Spinal cord (tissue), 10 donors: Measurements from ENCODE around the gene PRKAR2B. TPM values are rescaled to one million over a fixed set of nuclear protein-coding genes. Genes with fewer than 3 reads are reported as not detected.

Source experiments
- DNase-seq, 6 donors: peaks; one replicate each; pipeline versions ENCODE4 v3.0.0 to v3.0.0-alpha.2; 2013 to 2015; ENCODE audit warnings: low spot score in 6 of 6, low read depth in 4 of 6
- H3K27ac ChIP-seq: one replicate; pipeline ENCODE4 v1.5.1; 2013; ENCODE audit warnings: low read depth, low read length, control low read depth
- H3K27me3 ChIP-seq: one replicate; pipeline ENCODE4 v1.6.1; 2013; ENCODE audit warnings: low read length; ENCODE audit not compliant: control insufficient read depth, insufficient read depth
- H3K36me3 ChIP-seq: one replicate; pipeline ENCODE4 v1.6.1; 2013; ENCODE audit warnings: low read length; ENCODE audit not compliant: control insufficient read depth, insufficient read depth
- H3K4me1 ChIP-seq: one replicate; pipeline ENCODE4 v1.6.1; 2013; ENCODE audit warnings: low read length; ENCODE audit not compliant: control insufficient read depth, insufficient read depth
- H3K4me3 ChIP-seq: one replicate; pipeline ENCODE4 v1.5.1; 2013; ENCODE audit warnings: low read depth, low read length, control low read depth
- H3K9me3 ChIP-seq: one replicate; pipeline ENCODE4 v1.6.1; 2013; ENCODE audit warnings: low read length; ENCODE audit not compliant: control insufficient read depth, insufficient read depth
- WGBS: methylation state at CpG from one replicate; pipeline ENCODE4 v1.1.5; 2013; ENCODE audit warnings: missing lambda C conversion rate; ENCODE audit not compliant: insufficient coverage; 5-methylcytosine and 5-hydroxymethylcytosine counted together
- polyA plus RNA-seq, 2 donors: library from polyadenylated mRNA; unstranded; fragments of 120-200 nt; gene quantifications; one replicate each; pipeline ENCODE4 v1.2.1, GENCODE V29; 2013; ENCODE audit not compliant: insufficient read length in 2 of 2
- total RNA-seq, 2 donors: library from RNA; depleted of rRNA in 1 of 2; stranded (reverse); fragments of 120-200 nt in 1 of 2; fragments of >200 nt in 1 of 2; gene quantifications; one replicate each; pipeline versions ENCODE4 v1.2.3 to v1.2.4, GENCODE V29; 2013 to 2014
- donor health status: healthy.

PRKAR2B gene
- total and polyA plus RNA-seq, 4 donors = 22.2 to 96.0 (median 70.9) TPM

DNA sequence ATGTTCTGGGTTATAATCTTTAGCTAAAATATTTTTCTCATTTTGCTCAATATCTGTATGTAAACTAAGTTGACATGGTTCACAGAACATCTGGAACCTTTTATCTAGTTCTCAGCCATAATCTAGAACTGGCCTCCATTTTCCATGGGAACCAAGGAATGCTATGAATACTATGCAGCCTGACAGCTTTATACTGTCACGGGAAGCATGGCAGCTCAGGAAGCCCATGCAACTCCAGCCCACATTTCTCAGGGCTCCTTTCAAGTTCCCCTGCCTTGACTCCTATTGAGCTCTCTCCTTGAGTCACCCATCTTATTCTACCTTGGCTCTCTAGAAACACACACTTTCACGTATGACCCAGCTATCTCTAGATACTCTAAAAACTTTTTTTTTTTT lies 36.6 kb upstream of the PRKAR2B start:
- Histone ChIP-seq H3K27ac (no peak overlapping the region), H3K36me3 (no peaks in the 10 kb centered on the region), H3K4me1 (no peaks in the 10 kb centered on the region), H3K4me3 (no peak overlapping the region), H3K9me3 (no peaks in the 10 kb centered on the region), H3K27me3 (no peaks in the 10 kb centered on the region)
- WGBS = 34% methylated on average over 2 of the region's 2 CpGs
- no peak for DNase-seq

DNA sequence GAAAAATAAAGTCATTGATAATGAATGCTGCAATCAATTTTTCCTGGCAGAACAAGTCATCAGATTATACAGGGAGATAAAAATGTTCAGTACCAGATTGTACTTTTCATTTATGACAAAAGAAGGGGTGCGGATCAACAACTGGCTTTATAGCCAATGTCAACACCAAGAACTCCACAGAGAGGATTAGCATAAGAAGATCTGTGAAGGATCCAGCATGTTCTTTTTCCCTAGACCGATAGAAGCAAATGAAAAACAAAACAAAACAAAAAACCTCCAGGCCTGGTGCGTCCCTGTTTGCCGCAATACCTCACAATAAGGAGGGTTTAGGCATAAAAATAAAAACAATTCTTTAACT lies 34.7 kb upstream of the PRKAR2B start:
- no peak overlapping the region for H3K4me3 ChIP-seq
- no peaks in the 10 kb centered on the region for H3K27me3 ChIP-seq
- no peak for DNase-seq
- no peaks in the 10 kb centered on the region for H3K9me3 ChIP-seq
- no peaks in the 10 kb centered on the region for H3K4me1 ChIP-seq
- no peak overlapping the region for H3K27ac ChIP-seq
- no peaks in the 10 kb centered on the region for H3K36me3 ChIP-seq
- 86% methylated on average over 2 of the region's 4 CpGs for WGBS

- DNase-seq = no peak
- Histone ChIP-seq H3K9me3 (no peaks in the 10 kb centered on the region), H3K4me1 (no peaks in the 10 kb centered on the region), H3K27me3 (no peaks in the 10 kb centered on the region), H3K27ac (no peak overlapping the region), H3K36me3 (no peaks in the 10 kb centered on the region), H3K4me3 (no peak overlapping the region)
- 100% methylated on average over 2 of the region's 6 CpGs for WGBS
These were observed 31.8 kb upstream of the PRKAR2B start for GRCh38 chr7:107012691-107013090.

GRCh38 chr7:107014387-107015023 lies 30.0 kb upstream of the PRKAR2B start:
- H3K36me3 ChIP-seq = no peaks in the 10 kb centered on the region
- no peak overlapping the region for H3K27ac ChIP-seq
- peak in 2 of 6 donors; percentile 74 to 78 for DNase-seq
- no peaks in the 10 kb centered on the region for H3K27me3 ChIP-seq
- H3K4me1 ChIP-seq = no peaks in the 10 kb centered on the region
- 32% methylated on average over 4 of the region's 7 CpGs for WGBS
- no peaks in the 10 kb centered on the region for H3K9me3 ChIP-seq
- no peak overlapping the region for H3K4me3 ChIP-seq

- H3K4me1 ChIP-seq = no peaks in the 10 kb centered on the region
- H3K4me3 ChIP-seq = no peak overlapping the region
- no peaks in the 10 kb centered on the region for H3K27me3 ChIP-seq
- no peak overlapping the region for H3K27ac ChIP-seq
- H3K9me3 ChIP-seq = no peaks in the 10 kb centered on the region
- DNase-seq = no peak
- WGBS = no CpG with 5 or more reads among the region's 4 CpGs
- no peaks in the 10 kb centered on the region for H3K36me3 ChIP-seq
These were observed 28.2 kb upstream of the PRKAR2B start for GRCh38 chr7:107016312-107016711.

GRCh38 chr7:107017965-107018719 lies 26.4 kb upstream of the PRKAR2B start:
- DNase-seq = no peak
- WGBS = 80% methylated on average over 1 of the region's 2 CpGs

GRCh38 chr7:107020400-107020799 lies 24.1 kb upstream of the PRKAR2B start:
- Histone ChIP-seq H3K4me1 (no peaks in the 10 kb centered on the region), H3K27ac (no peak overlapping the region), H3K27me3 (no peaks in the 10 kb centered on the region), H3K36me3 (no peaks in the 10 kb centered on the region), H3K9me3 (peaks cover 3% of the 10 kb centered on the region), H3K4me3 (no peak overlapping the region)
- 78% methylated on average over 5 of the region's 5 CpGs for WGBS
- DNase-seq = no peak

More at GRCh38 chr7:107017965-107018719, 26.4 kb upstream of the PRKAR2B start:
- Histone ChIP-seq H3K36me3 (no peaks in the 10 kb centered on the region), H3K27me3 (no peaks in the 10 kb centered on the region), H3K9me3 (no peaks in the 10 kb centered on the region), H3K4me3 (no peak overlapping the region), H3K27ac (no peak overlapping the region), H3K4me1 (no peaks in the 10 kb centered on the region)

- WGBS = 100% methylated on average over 2 of the region's 3 CpGs
- Histone ChIP-seq H3K27ac (no peak overlapping the region), H3K27me3 (no peaks in the 10 kb centered on the region), H3K4me3 (no peak overlapping the region), H3K9me3 (peaks cover 3% of the 10 kb centered on the region), H3K4me1 (no peaks in the 10 kb centered on the region), H3K36me3 (no peaks in the 10 kb centered on the region)
- DNase-seq = no peak
These were observed 22.9 kb upstream of the PRKAR2B start for GRCh38 chr7:107021600-107021999.

- Histone ChIP-seq H3K4me1 (no peaks in the 10 kb centered on the region), H3K9me3 (peaks cover 3% of the 10 kb centered on the region), H3K27me3 (no peaks in the 10 kb centered on the region), H3K36me3 (no peaks in the 10 kb centered on the region), H3K27ac (no peak overlapping the region), H3K4me3 (no peak overlapping the region)
- no peak for DNase-seq
These were observed 20.9 kb upstream of the PRKAR2B start for GRCh38 chr7:107023522-107024151.

DNA sequence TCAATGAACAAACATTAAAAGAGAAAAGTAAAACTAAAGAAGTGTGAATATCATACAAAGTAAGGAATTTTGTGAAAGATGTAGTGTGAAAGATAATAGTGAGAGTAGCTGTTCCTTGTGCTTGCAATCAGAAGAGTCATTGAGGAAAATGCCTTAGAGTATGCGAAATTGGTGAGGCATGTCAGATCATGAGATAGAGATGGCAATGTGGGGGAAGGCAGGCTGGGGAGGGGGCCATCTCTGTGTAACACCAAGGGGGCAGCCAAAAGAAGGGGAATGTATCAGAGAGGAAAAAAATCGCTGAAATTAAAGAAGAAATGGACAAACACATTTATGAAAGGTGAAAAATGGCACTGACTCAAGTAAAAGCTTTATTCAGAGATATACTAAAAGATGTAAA lies 19.6 kb upstream of the PRKAR2B start:
- WGBS = 94% methylated on average over 1 of the region's 2 CpGs
- no peaks in the 10 kb centered on the region for H3K36me3 ChIP-seq
- peaks cover 3% of the 10 kb centered on the region for H3K9me3 ChIP-seq
- DNase-seq = no peak
- no peaks in the 10 kb centered on the region for H3K27me3 ChIP-seq
- H3K27ac ChIP-seq = no peak overlapping the region
- no peak overlapping the region for H3K4me3 ChIP-seq
- H3K4me1 ChIP-seq = peaks cover 3% of the 10 kb centered on the region
